Epithelial cell of esophagus (primary cell): ENCODE data around the gene FGG.
"Not testable (repeated sequence)": the region's sequence is repeated elsewhere in the genome, so short reads cannot be mapped to it uniquely, and the experiment has no call there.

Experiments used
- DNase-seq: peaks from one replicate; pipeline ENCODE4 v3.0.0; 2010; ENCODE audit warnings: low read depth
- H3K4me3 ChIP-seq: 2 replicates; pipeline ENCODE4 v1.5.1; 2011; ENCODE audit warnings: mild to moderate bottlenecking, low read length, control low read depth
- TF ChIP-seq, protein P1 (sequence below): IDR thresholded peaks from 2 replicates; pipeline ENCODE4 v1.5.1; 2011; ENCODE audit warnings: low read depth, mild to moderate bottlenecking, low read length, control low read depth, inconsistent platforms; ENCODE audit not compliant: insufficient read depth; ENCODE audit errors: missing control alignments

The FGG gene

DNA sequence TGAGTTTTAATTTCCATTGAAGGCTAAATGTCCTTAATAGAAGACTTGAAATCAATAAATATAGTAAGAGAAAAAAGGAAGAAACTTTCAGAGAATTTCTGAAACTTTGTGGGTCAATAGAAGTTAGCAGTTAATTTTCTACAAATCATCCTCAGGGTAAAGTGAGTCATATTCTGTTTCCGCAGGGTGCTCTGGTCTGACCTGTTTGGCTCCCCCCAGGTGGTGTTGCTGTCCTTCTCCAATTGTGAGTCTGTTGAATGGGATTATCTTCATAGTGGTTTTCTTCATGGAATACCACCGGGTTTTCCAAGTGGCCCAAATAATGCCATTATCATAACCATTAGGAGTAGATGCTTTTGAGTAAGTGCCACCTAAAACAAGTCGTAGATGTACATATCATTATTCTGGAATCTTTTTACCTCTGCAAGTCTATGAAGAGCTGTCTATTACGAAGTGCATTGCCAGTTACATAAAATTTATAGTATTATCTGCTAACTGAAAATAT, 7.7 kb downstream of the FGG start:
- peak; percentile 72 for DNase-seq
- TF ChIP-seq, protein P1, sequence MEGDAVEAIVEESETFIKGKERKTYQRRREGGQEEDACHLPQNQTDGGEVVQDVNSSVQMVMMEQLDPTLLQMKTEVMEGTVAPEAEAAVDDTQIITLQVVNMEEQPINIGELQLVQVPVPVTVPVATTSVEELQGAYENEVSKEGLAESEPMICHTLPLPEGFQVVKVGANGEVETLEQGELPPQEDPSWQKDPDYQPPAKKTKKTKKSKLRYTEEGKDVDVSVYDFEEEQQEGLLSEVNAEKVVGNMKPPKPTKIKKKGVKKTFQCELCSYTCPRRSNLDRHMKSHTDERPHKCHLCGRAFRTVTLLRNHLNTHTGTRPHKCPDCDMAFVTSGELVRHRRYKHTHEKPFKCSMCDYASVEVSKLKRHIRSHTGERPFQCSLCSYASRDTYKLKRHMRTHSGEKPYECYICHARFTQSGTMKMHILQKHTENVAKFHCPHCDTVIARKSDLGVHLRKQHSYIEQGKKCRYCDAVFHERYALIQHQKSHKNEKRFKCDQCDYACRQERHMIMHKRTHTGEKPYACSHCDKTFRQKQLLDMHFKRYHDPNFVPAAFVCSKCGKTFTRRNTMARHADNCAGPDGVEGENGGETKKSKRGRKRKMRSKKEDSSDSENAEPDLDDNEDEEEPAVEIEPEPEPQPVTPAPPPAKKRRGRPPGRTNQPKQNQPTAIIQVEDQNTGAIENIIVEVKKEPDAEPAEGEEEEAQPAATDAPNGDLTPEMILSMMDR, result no peak
- H3K4me3 ChIP-seq, result no peak overlapping the region

DNA sequence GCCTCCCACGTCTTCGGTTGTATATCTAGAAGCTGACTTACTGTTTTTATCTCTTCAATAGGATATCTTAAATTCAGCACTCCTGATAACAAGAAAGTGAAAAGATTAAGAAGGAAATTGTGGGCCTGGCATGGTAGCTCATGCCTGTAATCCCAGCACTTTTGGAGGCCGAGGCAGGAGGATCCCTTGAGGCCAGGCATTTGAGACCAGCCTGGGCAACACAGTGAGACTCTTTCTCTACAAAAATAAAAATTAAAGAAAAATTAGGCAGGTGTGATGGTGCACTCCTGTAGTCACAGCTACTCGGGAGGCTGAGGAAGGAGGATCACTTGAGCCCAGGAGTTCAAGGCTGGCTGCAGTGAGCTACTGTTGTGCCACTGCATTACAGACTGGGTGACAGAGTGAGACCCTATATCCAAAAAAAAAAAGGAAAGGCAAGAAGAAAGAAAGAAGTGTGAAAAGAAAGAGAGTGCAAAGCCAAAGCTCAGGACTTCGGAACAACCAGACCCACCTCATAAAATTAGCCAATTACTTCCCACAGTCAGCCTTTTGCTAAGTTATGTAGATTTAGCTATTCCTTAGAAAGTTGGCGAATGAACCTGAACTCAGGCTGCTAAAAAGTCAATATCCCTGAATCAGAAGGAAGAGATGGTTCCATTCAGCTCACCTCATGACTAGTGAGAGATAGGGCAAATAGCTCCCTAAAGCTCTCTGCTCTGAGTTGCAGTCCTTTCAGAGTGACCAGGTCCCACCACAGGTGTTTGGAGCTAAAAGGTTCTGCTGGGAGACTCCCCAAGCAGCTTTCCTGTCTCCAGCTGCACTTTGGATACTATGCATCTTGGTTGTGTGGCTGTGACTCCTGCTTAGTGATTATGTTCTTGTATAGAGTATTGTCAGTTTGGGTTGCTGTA, 9.2 kb downstream of the FGG start:
- H3K4me3 ChIP-seq, result no peak overlapping the region
- TF ChIP-seq, protein P1, result no peak
- no peak for DNase-seq

DNA sequence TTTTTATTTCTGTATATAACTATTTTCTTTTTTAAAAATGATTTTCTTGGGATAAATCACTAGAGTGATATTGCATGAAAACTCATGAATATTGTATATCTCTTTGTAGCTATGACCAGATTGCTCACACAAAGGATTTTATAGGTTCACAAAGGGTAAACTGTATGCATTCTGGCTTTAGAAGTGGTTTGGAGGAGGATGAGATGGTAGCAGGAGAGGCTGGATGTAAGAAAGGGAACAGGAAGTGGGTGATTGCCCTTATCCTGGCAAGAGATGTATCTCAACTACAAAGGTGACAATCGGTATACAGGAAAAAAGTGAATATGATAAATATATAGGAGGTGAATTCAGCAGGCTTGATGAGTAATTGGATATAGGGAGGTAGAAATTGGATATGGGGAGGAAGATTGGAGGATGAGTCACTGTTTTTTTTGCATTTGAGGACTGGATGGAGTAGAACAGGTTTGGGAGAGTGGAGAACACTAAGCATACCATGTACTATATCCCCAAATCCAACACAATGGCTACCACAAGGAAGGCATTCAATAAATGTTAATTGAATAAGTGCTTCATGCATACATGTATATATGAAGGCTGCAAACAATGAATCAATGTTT, 9.9 kb downstream of the FGG start:
- TF ChIP-seq, protein P1, result no peak
- no peak overlapping the region for H3K4me3 ChIP-seq
- DNase-seq, result peak; percentile 87

DNA sequence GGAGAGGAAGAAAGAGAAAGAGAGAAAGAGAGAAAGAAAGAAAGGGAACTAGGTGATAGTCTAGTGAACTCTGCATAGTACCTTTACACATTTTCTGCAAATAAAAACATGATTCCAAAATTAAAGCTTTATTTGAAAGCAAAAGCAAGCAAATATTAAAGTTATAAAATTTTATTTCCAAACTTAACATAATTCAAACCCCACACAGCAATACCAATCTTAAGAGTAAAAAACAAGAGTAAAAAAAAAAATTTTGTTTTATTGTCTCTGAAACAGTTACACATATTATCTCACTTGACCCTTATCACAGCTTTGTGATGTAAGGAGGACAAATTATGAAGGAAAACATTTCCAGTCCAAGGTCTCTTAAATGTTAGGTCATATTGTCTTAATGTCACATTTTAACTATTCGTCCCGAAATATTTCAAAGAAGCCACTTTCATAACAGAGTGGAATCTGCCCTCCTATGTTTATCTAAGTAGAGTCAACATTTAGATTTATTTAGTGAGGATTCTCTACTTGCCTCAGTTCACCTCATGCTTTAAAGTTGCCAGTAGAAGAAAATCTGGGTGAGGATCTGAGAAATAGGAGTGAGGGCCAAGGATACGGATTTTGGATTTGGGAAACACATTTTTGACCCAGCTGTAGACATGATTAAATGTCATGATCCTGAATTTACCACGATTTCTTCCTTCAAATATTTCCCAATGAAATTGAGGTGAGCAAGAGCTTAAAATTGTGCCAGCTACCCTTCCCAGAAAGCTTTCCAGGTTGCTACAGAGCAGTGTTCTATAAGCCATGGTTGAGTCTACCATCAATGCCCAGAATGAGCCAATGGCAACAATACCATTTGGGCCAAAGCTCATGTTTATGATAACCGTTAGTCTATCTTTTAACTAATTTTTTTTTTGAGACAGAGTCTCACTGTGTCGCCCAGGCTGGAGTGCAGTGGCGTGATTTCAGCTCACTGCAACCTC, 14.4 kb downstream of the FGG start:
- TF ChIP-seq, protein P1, result no peak
- no peak for DNase-seq
- H3K4me3 ChIP-seq, result no peak overlapping the region

DNA sequence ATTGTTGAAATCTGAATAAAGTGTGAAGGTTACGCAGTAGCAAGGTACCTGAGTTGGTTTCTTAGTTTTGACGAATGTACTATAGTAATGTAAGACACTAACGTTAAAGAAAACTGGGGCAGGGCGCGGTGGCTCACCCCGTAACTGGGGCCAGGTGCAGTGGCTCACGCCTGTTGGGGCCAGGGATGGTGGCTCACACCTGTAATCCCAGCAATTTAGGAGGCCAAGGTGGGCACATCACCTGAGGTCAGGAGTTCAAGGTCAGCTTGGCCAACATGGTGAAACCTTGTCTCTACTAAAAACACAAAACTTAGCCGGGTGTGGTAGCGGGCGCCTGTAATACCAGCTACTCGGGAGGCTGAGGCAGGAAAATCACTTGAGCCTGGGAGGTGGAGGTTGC, 15.2 kb downstream of the FGG start:
- not testable (repeated sequence) for H3K4me3 ChIP-seq, DNase-seq

DNA sequence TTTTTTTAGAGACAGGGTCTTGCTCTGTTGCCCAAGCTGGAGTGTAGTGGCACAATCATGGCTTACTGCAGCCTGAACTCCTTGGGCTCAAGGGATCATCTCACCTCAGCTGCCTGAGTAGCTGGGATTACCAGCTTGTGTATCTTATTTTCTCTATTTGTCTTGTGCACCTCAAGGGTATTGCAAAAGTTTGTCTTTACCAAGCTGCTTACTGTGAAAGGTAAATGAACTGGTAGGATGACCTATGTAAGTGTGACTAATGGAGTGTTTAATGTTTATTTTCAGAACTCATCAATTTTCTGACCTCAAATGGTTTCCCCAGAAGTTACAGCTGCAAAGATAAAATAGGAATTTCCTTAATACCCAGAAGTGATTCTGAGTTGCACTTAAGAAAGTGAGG, 16.6 kb downstream of the FGG start:
- H3K4me3 ChIP-seq, result no peak overlapping the region
- TF ChIP-seq, protein P1, result no peak
- DNase-seq, result peak; percentile 71

DNA sequence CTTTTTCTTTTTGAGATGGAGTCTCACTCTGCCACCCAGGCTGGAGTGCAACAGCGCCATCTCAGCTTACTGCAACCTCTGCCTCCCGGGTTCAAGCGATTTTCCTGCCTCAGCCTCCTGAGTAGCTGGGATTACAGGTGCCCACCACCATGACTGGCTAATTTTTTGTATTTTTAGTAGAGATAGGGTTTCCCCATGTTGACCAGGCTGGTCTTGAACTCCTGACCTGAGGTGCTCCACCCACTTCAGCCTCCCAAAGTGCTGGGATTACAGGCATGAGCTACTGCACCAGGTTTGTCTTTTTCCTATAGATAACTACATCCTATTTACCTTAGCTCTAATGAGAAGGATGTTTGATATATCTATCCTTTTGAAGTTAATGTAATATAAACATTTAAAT, 18.1 kb downstream of the FGG start:
- DNase-seq, H3K4me3 ChIP-seq: not testable (repeated sequence)
